Medulla oblongata (tissue), 1 donor: Measurements from ENCODE around the gene KLHL18.
A peak's percentile ranks its signal among the peaks of the same experiment; 100 is the strongest.
"Not testable (repeated sequence)": the region's sequence is repeated elsewhere in the genome, so short reads cannot be mapped to it uniquely, and the experiment has no call there.

Experiments used
- DNase-seq: peaks from one replicate; pipeline ENCODE4 v3.0.0-alpha.2; 2015; ENCODE audit errors: extremely low spot score

KLHL18 gene

GRCh38 chr3:47282424-47283192 is at the start of gene KLHL18, which contains the start of gene KIF9:
TSS of gene KLHL18 (plus strand) at chr3:47282944. CDS start at chr3:47282966, 22 bp downstream.
TSS of gene KIF9 (minus strand) at chr3:47282799. CDS start at chr3:47277374, 5,425 bp downstream.
- DNase-seq, result peak; percentile 96

DNA sequence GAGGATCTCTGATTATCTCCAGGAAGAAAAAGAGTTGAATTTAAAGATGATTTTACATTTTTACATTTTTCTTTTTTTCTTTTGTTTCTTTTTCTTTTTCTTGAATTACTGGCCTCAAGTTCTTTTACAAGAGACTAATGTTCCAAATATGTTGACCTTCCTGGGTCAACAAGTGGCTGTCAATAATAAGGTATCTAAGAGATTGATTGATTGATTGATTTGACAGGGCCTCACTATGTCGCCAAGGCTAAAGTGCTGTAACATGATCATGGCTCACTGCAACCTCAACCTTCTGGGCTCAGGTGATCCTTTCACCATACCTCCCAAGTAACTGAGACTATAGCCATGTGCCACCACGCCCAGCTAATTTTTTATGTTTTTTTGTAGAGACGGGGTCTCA is 44.7 kb upstream of the KLHL18 start:
- no peak for DNase-seq

DNA sequence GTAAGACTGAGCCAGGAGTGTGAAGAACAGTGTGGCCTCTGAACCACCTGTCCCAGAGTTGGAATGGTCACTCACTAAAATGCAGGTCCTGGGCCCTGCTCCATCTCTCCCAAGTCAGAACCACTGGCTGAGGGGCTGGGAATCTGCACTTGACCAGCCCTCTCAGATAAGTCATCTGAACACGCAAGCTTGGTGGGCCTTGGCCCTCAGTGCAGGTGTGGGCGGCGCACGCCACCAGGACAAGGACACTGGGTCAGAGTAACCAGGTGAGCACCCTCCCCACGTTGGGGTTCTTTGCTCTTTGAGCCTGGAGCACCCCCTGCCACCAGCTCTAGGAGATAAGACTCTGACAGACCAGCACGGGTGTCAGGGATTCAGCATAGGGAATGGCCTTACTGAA is 42.8 kb upstream of the KLHL18 start:
- no peak for DNase-seq

DNA sequence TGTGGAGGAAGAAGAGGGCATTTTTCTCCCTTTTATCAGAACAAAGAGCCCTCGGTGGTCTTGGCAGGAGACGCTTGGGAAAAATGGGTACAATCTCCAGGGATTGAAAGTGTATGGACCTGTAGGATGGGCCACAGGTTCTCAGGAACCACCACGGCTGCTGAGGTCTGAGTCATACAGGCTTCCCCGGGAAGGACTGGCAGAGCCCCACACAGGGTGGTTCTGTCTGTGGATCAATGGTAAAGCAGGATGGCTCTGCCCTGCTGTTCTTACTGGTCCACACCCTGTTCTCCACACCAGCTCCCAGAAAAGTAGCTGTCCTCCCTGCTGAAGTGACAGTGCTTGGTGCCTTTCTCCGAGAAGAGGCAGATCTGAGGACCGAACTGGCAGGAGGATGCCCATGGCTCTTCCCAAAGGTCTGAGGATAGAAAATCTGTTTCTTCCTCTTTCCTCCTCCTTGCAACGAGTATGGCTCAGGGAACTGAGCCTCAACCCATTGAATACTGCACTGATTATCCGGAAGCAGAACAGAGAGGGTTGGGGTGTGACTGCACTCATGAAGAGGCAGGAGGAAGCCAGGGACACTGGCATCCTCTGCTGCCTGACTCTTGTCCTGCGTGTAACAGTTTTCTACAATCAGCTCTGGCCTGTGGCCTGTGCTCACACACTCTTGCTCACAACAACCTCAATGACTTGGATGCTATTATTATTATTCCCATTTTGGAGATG is 39.2 kb upstream of the KLHL18 start:
- peak; percentile 23 for DNase-seq

DNA sequence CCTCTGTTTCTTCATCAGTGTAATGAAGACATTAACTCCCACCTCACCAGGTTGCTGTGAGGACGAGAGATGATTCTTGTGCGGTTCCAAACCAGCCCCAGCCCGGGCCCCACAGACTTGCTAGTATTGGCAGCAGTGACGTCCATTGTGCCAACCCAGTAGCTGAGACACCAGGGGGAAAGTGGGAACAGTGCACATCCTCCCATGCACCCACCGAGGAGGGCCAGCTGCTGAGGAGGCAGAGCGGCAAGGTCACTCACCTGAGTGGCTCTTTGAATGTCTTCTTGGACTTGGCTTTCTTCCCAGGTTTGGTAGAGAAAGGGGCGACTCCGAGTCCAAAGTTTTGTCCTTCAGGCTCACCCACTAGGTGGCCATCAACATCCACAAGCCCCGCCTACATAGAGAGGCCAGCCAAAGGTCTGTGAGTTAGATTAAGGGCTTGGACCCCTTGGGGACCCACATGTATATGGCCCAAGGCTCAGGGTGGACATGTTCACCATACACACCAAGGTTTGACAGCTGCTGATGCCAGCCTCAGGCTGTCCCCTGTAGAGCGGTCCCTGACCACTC is 38.1 kb upstream of the KLHL18 start:
- DNase-seq, result no peak

GRCh38 chr3:47245271-47245670 is 37.5 kb upstream of the KLHL18 start:
- no peak for DNase-seq

DNA sequence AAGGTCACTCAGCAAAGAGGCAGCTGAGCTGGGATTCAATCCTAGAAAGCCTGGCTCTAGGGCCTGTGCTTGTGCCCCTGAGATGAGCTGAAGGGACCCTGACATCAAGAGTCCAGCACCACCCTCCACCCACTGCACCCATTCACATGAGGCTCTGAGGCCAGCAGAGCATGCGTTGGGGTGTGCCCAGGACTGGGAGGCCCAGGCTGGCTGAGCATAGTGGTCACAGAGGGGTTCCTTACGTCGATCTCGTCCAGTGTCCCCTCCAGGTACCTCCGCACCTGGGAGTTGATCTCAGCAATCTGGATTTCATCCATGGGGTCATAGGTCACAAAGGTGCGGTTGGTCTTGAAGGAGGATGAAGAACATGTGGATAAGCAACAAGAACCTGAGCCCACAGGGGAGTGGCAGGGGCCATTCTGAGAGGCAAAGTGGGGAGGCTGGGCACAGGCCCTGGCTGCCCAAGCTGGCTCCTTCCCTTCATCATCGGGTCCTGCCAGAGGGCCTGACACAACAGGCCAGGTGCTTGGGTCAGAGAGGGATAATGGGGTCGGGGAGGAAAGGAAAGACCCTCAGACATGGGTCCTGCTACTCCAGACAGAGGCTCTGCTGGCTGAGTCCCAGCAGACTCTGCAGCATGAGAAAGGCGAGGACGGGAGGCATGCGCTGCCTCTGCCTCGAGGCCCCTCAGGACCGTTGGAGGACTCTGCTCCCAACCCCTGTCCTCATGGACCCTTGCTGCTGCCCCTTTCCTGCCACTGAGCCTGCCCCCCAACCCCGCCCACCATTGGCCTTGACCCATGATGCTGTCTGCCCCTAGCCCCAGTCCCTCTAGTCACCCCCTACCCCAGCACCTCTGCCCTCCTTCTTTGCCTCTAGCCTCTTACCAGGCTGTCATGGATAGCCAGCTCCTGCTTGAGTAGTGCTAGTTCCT is 35.3 kb upstream of the KLHL18 start:
- no peak for DNase-seq

GRCh38 chr3:47250309-47251060 is 32.3 kb upstream of the KLHL18 start:
- DNase-seq, result peak; percentile 60

- DNase-seq, result not testable (repeated sequence)
These were observed 31.7 kb upstream of the KLHL18 start for GRCh38 chr3:47251085-47251484.

GRCh38 chr3:47251689-47252088 is 31.1 kb upstream of the KLHL18 start:
- DNase-seq, result no peak

GRCh38 chr3:47256331-47256730 is 26.4 kb upstream of the KLHL18 start:
- not testable (repeated sequence) for DNase-seq

- no peak for DNase-seq
These were observed 23.6 kb upstream of the KLHL18 start for GRCh38 chr3:47259114-47259513.

- DNase-seq, result no peak
These were observed 22.1 kb upstream of the KLHL18 start for GRCh38 chr3:47260605-47261004.

DNA sequence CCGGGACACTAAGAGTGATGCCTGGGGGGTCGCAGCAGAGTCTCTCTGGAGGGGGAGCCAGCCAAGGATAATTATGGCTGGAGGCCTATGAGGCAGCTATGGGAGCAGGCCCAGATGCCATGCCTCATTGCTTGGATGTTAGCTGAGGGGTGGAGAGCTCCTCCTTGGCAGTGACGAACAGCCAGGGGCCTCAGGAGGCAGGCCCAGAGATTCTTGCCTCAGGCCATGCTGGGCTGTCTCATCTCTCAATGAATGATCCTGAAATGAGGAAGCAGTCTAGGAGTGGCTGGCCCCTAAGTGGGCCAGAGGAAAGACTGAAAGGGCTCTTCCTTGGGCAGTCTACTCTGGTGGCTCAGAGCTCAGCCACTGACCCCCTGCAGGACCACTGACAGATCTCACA is 21.4 kb upstream of the KLHL18 start:
- DNase-seq, result no peak

GRCh38 chr3:47265008-47265407 is 17.7 kb upstream of the KLHL18 start:
- DNase-seq, result no peak

DNA sequence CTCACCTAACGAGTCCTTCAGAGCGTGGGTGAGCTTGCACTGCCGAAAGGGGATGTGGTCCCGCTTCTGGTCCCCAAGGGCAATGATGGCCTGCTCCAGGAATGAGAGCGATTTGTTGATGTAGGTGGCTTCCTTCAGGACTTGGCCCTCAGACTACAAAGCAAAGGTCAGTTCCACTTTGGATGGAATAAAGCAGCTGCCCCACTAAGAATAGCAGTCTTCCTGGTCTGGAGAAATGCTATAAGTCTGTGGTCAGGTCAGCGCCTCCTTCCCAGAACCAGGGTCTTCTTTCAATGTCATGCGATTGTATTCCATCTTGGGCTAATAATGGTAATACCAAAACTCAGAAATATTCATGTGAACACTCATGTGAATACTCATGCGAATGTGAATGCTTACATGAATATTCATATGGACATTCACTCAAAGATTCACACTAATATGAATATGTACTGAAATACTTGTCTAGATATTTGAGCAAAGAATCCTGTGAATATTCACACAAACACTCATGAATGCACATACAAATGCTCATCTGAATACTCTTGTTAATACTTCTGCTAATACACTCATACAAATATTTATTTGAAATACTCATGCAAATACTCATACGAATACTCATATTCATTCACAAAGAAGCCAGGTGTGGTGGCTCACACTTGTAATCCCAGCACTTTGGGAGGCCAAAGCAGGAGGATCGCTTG is 16.9 kb upstream of the KLHL18 start:
- DNase-seq, result no peak

DNA sequence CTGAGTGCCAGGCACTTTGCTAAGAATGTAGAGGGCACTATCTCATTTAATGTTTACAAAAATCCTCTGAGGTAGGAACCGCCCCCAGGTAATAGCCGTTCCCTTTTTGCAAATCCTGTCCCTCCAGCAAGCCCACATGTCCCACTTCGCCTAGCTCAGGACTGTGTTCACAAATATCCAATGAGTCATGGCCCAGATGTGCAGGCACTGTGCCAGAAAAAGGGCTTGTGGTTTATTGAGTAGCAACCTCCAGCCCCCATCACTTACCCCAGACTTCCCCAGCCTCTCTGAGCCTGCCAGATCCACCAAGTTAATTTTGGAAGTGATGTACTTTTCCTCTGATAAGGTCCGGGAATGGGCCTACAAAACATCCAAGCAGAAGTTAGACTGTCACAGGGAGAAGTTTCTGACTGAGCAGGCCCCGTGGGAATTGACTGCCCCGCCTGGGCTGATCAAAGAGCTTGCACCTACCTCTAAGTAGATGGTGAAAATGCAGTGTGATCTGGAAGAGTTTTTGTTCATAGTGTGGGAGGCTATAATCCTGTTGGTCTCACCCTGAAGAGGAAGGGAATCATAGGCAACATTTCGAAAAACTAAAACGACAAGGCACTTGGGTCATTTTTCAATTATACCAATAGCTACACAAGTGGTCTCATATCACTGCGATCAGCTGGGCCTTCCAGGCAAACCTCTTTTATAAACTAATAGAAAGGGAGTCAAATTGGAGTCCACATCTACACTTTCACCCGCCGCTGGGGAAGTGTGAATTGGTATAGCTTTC is 15.8 kb upstream of the KLHL18 start:
- peak; percentile 41 for DNase-seq

- no peak for DNase-seq
These were observed 15.3 kb upstream of the KLHL18 start for GRCh38 chr3:47267490-47267824.

GRCh38 chr3:47270526-47270925 is 12.2 kb upstream of the KLHL18 start:
- DNase-seq, result no peak

DNA sequence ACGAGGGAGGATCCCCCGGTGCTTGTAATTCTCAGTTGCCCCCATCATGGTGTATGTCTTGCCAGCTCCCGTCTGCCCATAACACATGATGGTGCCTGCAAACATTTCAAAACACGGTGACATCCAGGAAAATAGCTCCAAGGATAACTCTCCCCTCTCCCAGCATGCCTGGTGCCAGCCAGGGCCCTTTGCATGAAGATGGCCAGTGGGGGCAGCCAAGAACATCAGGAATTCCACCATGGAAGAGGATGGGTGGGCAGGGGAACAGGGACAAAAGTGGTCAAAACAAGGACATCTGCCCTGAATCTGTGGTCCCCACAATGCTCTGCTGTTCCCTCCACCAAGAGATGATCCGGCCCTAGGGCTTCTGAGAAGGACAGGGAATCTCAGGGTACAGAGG is 9.2 kb upstream of the KLHL18 start:
- no peak for DNase-seq
